Measurements from ENCODE around the gene CDCA8. TPM values are rescaled to one million over a fixed set of nuclear protein-coding genes. Genes with fewer than 3 reads are reported as not detected.

The CDCA8 gene
- total and polyA plus RNA-seq, 7 donors, result under 0.01 to 21.4 (median 2.7) TPM; not detected in 1

DNA sequence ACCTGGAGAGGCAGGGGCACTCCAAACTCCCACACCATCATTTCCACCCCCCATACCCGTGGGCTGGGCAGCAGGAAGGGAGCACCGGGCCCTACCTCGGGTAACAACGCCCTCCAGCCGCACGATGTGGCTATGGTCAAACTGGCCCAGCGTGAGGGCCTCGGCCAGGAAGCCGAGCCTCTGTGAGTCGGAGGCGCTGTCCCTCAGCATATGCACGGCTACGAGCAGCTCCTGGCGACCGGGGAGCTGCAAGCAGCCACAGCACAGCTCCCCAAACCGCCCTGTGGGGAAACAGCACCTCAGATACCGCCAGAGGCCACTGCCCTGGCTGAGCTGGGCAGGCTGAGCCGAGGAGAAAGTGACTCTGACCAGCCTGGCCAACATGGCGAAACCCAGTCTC, 29.2 kb downstream of the CDCA8 start:
- intact Hi-C loops (cut with DNase I), result no loop called here
- peak; percentile 34 for DNase-seq
- no peak overlapping the region for H3K4me3 ChIP-seq
- no peak for TF ChIP-seq EP300 (IDR thresholded peaks at IDR 0.05)
- TF ChIP-seq POLR2A (IDR thresholded peaks at IDR 0.05), result no peak
- TF ChIP-seq, protein P1, sequence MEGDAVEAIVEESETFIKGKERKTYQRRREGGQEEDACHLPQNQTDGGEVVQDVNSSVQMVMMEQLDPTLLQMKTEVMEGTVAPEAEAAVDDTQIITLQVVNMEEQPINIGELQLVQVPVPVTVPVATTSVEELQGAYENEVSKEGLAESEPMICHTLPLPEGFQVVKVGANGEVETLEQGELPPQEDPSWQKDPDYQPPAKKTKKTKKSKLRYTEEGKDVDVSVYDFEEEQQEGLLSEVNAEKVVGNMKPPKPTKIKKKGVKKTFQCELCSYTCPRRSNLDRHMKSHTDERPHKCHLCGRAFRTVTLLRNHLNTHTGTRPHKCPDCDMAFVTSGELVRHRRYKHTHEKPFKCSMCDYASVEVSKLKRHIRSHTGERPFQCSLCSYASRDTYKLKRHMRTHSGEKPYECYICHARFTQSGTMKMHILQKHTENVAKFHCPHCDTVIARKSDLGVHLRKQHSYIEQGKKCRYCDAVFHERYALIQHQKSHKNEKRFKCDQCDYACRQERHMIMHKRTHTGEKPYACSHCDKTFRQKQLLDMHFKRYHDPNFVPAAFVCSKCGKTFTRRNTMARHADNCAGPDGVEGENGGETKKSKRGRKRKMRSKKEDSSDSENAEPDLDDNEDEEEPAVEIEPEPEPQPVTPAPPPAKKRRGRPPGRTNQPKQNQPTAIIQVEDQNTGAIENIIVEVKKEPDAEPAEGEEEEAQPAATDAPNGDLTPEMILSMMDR (IDR thresholded peaks at IDR 0.05), result no peak
- TF ChIP-seq POLR2AphosphoS5 (IDR thresholded peaks at IDR 0.05), result no peak
- no peaks in the 10 kb centered on the region for H3K9me3 ChIP-seq
- peaks cover 0 to 15% (median 0%) of the 10 kb centered on the region in 3 donors for H3K27me3 ChIP-seq
- 78 to 86% methylated on average over 19 of the region's 19 CpGs for WGBS, 2 donors
- no peak overlapping the region for H3K27ac ChIP-seq
- no peaks in the 10 kb centered on the region for H3K36me3 ChIP-seq
- H3K4me1 ChIP-seq, result no peaks in the 10 kb centered on the region

DNA sequence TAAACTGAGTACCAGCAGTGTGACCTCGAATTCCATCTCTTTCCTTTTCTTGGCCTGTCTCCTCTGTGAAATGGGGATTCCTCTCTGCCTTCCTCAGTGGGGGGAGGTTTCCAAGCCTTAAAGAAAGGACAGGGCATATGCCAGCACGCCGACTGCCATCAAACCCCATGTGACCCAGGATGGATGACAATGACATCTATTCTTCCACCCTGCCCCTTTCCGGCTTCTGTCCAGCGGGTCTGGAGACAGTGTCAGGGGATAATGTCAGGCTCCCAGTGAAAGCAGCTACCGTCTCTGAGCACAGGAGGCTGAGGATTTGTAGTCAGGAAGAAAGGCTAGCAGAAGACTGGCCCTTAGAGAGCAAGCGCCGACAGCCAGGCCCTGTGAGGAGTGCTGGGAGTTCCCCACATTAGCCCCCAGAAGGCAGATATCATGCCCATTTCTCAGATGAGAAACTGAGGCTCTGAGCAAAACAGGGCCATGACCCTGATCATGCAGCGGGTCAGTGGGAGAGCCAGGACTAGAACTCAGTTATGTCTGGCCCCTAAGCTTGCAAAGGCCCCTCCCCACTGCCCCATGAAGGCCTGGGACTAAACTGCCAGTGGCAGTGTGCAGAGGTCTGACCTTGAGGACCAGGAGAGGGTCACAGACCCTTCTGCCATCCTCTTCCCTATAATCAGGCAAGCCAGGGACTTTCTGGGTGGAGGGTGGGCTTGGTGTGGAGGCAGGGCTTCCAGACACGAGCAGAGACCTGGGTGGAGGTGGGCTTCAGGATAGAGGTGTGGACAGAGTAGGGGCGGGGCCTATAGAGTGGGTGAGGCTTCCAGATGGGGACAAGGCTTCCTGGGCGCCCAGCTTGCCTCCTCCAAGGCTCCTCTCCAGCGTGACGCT, 30.1 kb downstream of the CDCA8 start:
- H3K36me3 ChIP-seq, result no peaks in the 10 kb centered on the region
- DNase-seq, result peak; percentile 48
- peaks cover 0 to 15% (median 0%) of the 10 kb centered on the region in 3 donors for H3K27me3 ChIP-seq
- 86 to 88% methylated on average over 14 of the region's 14 CpGs for WGBS, 2 donors
- TF ChIP-seq, protein P1 (IDR thresholded peaks at IDR 0.05), result no peak
- TF ChIP-seq EP300 (IDR thresholded peaks at IDR 0.05) (no peak), POLR2AphosphoS5 (IDR thresholded peaks at IDR 0.05) (no peak), POLR2A (IDR thresholded peaks at IDR 0.05) (no peak)
- no peak overlapping the region for H3K4me3 ChIP-seq
- H3K27ac ChIP-seq, result peak overlapping the region in 1 of 4 donors; percentile 12
- H3K9me3 ChIP-seq, result no peaks in the 10 kb centered on the region
- intact Hi-C loops (cut with DNase I), result no loop called here
- no peaks in the 10 kb centered on the region for H3K4me1 ChIP-seq

DNA sequence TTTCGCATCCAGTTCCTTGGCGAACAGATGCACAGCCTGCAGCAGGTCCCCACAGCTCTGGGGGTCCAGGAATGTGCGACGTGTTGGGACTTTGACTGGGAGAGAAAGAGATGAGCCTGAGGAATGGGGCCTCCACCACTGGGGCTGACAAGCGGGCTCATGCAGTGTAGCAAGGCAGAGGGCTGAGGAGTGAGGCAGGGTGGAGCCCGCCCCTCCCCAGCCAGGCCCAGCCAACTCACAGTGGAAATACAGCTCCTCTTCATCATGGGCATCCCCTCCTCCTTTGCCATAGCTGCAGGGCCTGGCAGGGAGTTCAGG, 30.7 kb downstream of the CDCA8 start:
- no peaks in the 10 kb centered on the region for H3K4me1 ChIP-seq
- no peak overlapping the region for H3K4me3 ChIP-seq
- peaks cover 0 to 15% (median 0%) of the 10 kb centered on the region in 3 donors for H3K27me3 ChIP-seq
- H3K27ac ChIP-seq, result peak overlapping the region in 1 of 4 donors; percentile 12
- DNase-seq, result no peak
- no peaks in the 10 kb centered on the region for H3K9me3 ChIP-seq
- intact Hi-C loops (cut with DNase I), result no loop called here
- no peak for TF ChIP-seq EP300 (IDR thresholded peaks at IDR 0.05)
- TF ChIP-seq, protein P1 (IDR thresholded peaks at IDR 0.05), result no peak
- 92 to 93% methylated on average over 6 of the region's 6 CpGs for WGBS, 2 donors
- no peaks in the 10 kb centered on the region for H3K36me3 ChIP-seq

DNA sequence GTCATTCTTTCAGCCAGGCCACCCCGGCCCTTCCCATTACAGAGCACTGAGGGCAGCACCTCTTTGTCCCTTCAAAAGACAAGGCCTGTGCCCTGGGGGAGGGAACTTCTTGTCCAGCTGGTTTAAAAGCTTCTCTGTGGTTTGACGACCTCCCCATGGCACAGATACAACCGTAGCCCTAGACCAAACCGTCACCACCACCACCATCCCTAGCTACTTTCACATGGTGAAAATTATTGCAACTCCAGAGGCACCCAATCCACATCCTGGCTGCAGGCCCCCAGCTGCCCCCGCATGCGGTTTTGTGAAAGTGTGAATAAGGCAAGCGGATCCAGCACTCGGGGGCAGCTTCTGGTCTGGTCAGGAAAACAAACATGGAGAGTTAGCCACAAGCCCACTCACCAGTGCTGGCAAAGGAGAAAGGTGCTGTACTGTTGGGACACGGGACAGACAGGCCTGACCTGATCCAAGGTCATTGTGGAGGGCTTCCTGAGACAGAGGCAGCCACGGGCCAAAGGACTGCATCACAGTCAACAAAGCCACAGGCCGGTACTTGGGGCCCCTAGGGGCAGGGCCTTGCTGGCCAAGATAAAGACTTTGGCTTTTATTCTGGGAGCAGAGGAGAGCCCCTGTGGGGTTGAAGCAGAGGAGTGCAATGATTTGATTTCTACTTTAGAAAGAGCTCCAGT, 31.2 kb downstream of the CDCA8 start:
- H3K4me1 ChIP-seq, result no peaks in the 10 kb centered on the region
- H3K27me3 ChIP-seq, result peaks cover 0 to 14% (median 0%) of the 10 kb centered on the region in 3 donors
- no peaks in the 10 kb centered on the region for H3K9me3 ChIP-seq
- DNase-seq, result peak; percentile 44
- H3K36me3 ChIP-seq, result no peaks in the 10 kb centered on the region
- H3K4me3 ChIP-seq, result no peak overlapping the region
- 72 to 77% methylated on average over 11 of the region's 11 CpGs for WGBS, 2 donors
- no peak for TF ChIP-seq POLR2AphosphoS5 (IDR thresholded peaks at IDR 0.05)
- TF ChIP-seq, protein P1 (IDR thresholded peaks at IDR 0.05), result no peak
- TF ChIP-seq EP300 (IDR thresholded peaks at IDR 0.05), result no peak
- TF ChIP-seq POLR2A (IDR thresholded peaks at IDR 0.05), result no peak
- no peak overlapping the region for H3K27ac ChIP-seq
- intact Hi-C loops (cut with DNase I), result no loop called here
